HepG2 (cell line): Measurements from ENCODE around the gene FUOM. TPM values are rescaled to one million over a fixed set of nuclear protein-coding genes. Genes with fewer than 3 reads are reported as not detected.

ENCODE experiments used
- HMG20A ChIP-seq: IDR thresholded peaks from 2 replicates; pipeline ENCODE4 v1.6.1; 2016; ENCODE audit warnings: borderline replicate concordance
- ISL2 ChIP-seq: sonication (generic); formaldehyde crosslinking; IDR thresholded peaks from 2 replicates; pipeline ENCODE4 v1.5.0; 2020; ENCODE audit warnings: missing genetic modification reagents
- MAFF ChIP-seq: IDR thresholded peaks from 2 replicates; pipeline ENCODE4 v1.6.1; 2011; ENCODE audit warnings: low read depth, low read length, improper control_type of control experiment
- MIER2 ChIP-seq: IDR thresholded peaks from 2 replicates; pipeline ENCODE4 v1.6.1; 2016; ENCODE audit warnings: missing biosample characterization, missing genetic modification reagents
- NFE2L2 ChIP-seq: fragments of 150-350 bp; IDR thresholded peaks from 2 replicates; pipeline ENCODE4 v1.6.1; 2014; ENCODE audit warnings: low read length
- NFYB ChIP-seq: sonication (generic); formaldehyde crosslinking; IDR thresholded peaks from 2 replicates; pipeline ENCODE4 v1.4.0; 2020; ENCODE audit warnings: missing genetic modification reagents
- ONECUT2 ChIP-seq: sonication (generic); formaldehyde crosslinking; IDR thresholded peaks from 2 replicates; pipeline ENCODE4 v1.4.0; 2020; ENCODE audit warnings: missing genetic modification reagents
- TOPORS ChIP-seq: sonication (generic); formaldehyde crosslinking; IDR thresholded peaks from 2 replicates; pipeline ENCODE4 v1.8.0; 2023; ENCODE audit warnings: mild to moderate bottlenecking, missing genetic modification reagents
- ZFP82 ChIP-seq: sonication (generic); formaldehyde crosslinking; IDR thresholded peaks from 2 replicates; pipeline ENCODE4 v1.5.1; 2020; ENCODE audit warnings: mild to moderate bottlenecking, missing genetic modification reagents, borderline replicate concordance
- ZNF337 ChIP-seq: sonication (generic); formaldehyde crosslinking; IDR thresholded peaks from 2 replicates; pipeline ENCODE4 v1.5.1; 2020; ENCODE audit warnings: missing genetic modification reagents, low read depth, mild to moderate bottlenecking, borderline replicate concordance
- ZNF766 ChIP-seq: sonication (generic); formaldehyde crosslinking; IDR thresholded peaks from 2 replicates; pipeline ENCODE4 v1.5.0; 2020; ENCODE audit warnings: missing genetic modification reagents, borderline replicate concordance
- ZNF782 ChIP-seq: sonication (generic); formaldehyde crosslinking; IDR thresholded peaks from 2 replicates; pipeline ENCODE4 v1.4.0; 2020; ENCODE audit warnings: missing genetic modification reagents, mild to moderate bottlenecking, borderline replicate concordance
- polyA plus RNA-seq, 8 experiments: library from polyadenylated mRNA; depleted of rRNA in 3 of 8; stranded (reverse) in 7 of 8; unstranded in 1 of 8; fragments of >200 nt; fragmentation: Illumina TruSeq in 4 of 8; extraction: Trizol in 4 of 8; gene quantifications; 2 replicates each; pipeline versions ENCODE4 v1.2.1 to v1.2.3, GENCODE V29; 2011 to 2016; ENCODE audit warnings: low read depth in 4 of 8, missing spikeins in 1 of 8, mixed read lengths in 1 of 8; ENCODE audit not compliant: insufficient read depth in 1 of 8
- total RNA-seq, 5 experiments: library from RNA; depleted of rRNA; stranded (reverse); fragments of >200 nt; fragmentation: Illumina TruSeq; extraction: Trizol; gene quantifications; 2 replicates each; pipeline ENCODE4 v1.2.3, GENCODE V29; 2016; ENCODE audit warnings: low read depth in 1 of 5
- TF ChIP-seq, protein P1 (sequence below): sonication (generic); formaldehyde crosslinking; IDR thresholded peaks from 2 replicates; pipeline ENCODE4 v1.4.0; 2020; ENCODE audit warnings: missing genetic modification reagents, borderline replicate concordance
- TF ChIP-seq, protein P2 (sequence below): sonication (generic); formaldehyde crosslinking; IDR thresholded peaks from 2 replicates; pipeline ENCODE4 v1.4.0; 2020; ENCODE audit warnings: missing genetic modification reagents
- TF ChIP-seq, protein P3 (sequence below): sonication (generic); formaldehyde crosslinking; IDR thresholded peaks from one replicate; pipeline ENCODE4 v1.5.1; 2020; ENCODE audit warnings: mild to moderate bottlenecking, missing genetic modification reagents; ENCODE audit errors: not compliant biosample characterization
- TF ChIP-seq, protein P4 (sequence below): sonication (generic); formaldehyde crosslinking; IDR thresholded peaks from 2 replicates; pipeline ENCODE4 v1.9.0; 2021; ENCODE audit warnings: missing genetic modification reagents, mild to moderate bottlenecking, borderline replicate concordance

FUOM gene
- total and polyA plus RNA-seq, 2 of the 13 experiments (the other 11 are each of a cell fraction or from before 2014, with no cell fraction given), result 27.5 to 60.4 TPM

DNA sequence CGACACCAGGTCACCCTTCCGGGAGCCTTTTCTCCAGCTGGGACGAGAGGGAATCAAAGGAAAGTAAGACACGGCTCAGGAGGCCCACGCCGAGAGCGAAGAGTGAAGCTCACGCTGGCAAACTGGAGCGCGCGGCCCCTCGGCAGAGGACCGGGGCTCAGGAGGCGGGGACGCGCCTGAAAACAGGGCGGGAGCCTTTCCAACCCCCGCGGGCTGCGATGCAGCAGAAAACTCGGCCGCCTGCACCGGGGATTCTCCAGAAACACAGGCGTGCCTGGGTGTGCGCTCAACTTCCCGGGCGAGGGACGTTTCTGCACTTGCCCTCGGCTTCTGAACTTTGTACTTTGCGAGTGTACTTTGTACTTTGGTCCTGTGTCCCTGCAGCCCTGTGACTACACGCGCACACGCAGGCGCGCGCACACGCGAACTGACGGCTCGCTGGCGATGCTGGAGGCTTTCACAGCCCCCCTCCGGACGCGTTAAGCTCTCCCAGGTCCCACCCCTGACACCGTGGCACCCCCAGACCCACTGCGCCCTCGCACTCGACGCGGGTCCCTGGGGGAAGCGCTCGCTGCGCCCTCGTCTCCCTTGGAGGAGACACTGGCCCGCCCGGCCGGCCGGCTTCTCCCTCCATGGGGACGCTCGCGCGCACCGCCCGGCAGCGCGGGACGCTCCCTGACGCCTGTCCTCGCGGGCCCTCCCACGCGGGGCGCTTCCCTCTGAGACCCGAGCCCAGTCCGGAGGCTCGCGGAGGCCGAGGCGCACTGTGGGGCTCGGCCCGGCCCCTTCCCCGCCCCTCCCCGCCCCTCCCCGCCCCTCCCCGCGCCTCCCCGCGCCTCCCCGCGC, 20.7 kb upstream of the FUOM start (continued):
- TF ChIP-seq, protein P1, sequence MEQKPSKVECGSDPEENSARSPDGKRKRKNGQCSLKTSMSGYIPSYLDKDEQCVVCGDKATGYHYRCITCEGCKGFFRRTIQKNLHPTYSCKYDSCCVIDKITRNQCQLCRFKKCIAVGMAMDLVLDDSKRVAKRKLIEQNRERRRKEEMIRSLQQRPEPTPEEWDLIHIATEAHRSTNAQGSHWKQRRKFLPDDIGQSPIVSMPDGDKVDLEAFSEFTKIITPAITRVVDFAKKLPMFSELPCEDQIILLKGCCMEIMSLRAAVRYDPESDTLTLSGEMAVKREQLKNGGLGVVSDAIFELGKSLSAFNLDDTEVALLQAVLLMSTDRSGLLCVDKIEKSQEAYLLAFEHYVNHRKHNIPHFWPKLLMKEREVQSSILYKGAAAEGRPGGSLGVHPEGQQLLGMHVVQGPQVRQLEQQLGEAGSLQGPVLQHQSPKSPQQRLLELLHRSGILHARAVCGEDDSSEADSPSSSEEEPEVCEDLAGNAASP (CRISPR knock-in tag), result peak; percentile 73; the same call in 1 of the 2 replicates
- no peak for TF ChIP-seq MIER2 (CRISPR knock-in tag)
- no peak for TF ChIP-seq ONECUT2 (CRISPR knock-in tag)
- TF ChIP-seq ZNF782 (CRISPR knock-in tag), result no peak
- TF ChIP-seq MAFF, result no peak
- no peak for TF ChIP-seq HMG20A
- TF ChIP-seq, protein P2, sequence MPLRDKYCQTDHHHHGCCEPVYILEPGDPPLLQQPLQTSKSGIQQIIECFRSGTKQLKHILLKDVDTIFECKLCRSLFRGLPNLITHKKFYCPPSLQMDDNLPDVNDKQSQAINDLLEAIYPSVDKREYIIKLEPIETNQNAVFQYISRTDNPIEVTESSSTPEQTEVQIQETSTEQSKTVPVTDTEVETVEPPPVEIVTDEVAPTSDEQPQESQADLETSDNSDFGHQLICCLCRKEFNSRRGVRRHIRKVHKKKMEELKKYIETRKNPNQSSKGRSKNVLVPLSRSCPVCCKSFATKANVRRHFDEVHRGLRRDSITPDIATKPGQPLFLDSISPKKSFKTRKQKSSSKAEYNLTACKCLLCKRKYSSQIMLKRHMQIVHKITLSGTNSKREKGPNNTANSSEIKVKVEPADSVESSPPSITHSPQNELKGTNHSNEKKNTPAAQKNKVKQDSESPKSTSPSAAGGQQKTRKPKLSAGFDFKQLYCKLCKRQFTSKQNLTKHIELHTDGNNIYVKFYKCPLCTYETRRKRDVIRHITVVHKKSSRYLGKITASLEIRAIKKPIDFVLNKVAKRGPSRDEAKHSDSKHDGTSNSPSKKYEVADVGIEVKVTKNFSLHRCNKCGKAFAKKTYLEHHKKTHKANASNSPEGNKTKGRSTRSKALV, result peak; percentile 92
- no peak for TF ChIP-seq ZNF337 (CRISPR knock-in tag)
- TF ChIP-seq, protein P3, sequence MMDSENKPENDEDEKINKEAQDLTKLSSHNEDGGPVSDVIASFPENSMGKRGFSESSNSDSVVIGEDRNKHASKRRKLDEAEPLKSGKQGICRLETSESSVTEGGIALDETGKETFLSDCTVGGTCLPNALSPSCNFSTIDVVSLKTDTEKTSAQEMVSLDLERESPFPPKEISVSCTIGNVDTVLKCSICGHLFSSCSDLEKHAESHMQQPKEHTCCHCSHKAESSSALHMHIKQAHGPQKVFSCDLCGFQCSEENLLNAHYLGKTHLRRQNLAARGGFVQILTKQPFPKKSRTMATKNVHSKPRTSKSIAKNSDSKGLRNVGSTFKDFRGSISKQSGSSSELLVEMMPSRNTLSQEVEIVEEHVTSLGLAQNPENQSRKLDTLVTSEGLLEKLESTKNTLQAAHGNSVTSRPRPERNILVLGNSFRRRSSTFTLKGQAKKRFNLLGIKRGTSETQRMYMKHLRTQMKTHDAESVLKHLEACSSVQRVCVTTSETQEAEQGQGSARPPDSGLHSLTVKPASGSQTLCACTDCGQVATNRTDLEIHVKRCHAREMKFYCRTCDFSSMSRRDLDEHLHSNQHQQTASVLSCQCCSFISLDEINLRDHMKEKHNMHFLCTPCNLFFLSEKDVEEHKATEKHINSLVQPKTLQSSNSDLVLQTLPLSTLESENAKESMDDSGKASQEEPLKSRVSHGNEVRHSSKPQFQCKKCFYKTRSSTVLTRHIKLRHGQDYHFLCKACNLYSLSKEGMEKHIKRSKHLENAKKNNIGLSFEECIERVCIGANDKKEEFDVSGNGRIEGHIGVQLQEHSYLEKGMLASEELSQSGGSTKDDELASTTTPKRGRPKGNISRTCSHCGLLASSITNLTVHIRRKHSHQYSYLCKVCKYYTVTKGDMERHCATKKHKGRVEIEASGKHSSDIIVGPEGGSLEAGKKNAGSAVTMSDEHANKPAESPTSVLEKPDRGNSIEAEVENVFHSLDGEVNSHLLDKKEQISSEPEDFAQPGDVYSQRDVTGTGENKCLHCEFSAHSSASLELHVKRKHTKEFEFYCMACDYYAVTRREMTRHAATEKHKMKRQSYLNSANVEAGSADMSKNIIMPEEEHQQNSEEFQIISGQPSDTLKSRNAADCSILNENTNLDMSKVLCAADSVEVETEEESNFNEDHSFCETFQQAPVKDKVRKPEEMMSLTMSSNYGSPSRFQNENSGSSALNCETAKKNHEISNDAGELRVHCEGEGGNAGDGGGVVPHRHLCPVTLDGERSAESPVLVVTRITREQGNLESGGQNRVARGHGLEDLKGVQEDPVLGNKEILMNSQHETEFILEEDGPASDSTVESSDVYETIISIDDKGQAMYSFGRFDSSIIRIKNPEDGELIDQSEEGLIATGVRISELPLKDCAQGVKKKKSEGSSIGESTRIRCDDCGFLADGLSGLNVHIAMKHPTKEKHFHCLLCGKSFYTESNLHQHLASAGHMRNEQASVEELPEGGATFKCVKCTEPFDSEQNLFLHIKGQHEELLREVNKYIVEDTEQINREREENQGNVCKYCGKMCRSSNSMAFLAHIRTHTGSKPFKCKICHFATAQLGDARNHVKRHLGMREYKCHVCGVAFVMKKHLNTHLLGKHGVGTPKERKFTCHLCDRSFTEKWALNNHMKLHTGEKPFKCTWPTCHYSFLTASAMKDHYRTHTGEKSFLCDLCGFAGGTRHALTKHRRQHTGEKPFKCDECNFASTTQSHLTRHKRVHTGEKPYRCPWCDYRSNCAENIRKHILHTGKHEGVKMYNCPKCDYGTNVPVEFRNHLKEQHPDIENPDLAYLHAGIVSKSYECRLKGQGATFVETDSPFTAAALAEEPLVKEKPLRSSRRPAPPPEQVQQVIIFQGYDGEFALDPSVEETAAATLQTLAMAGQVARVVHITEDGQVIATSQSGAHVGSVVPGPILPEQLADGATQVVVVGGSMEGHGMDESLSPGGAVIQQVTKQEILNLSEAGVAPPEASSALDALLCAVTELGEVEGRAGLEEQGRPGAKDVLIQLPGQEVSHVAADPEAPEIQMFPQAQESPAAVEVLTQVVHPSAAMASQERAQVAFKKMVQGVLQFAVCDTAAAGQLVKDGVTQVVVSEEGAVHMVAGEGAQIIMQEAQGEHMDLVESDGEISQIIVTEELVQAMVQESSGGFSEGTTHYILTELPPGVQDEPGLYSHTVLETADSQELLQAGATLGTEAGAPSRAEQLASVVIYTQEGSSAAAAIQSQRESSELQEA (CRISPR knock-in tag), result peak; percentile 73
- TF ChIP-seq ZNF766 (CRISPR knock-in tag), result no peak; the same call in 1 of the 2 replicates
- no peak for TF ChIP-seq ISL2 (CRISPR knock-in tag)
- TF ChIP-seq, protein P4, sequence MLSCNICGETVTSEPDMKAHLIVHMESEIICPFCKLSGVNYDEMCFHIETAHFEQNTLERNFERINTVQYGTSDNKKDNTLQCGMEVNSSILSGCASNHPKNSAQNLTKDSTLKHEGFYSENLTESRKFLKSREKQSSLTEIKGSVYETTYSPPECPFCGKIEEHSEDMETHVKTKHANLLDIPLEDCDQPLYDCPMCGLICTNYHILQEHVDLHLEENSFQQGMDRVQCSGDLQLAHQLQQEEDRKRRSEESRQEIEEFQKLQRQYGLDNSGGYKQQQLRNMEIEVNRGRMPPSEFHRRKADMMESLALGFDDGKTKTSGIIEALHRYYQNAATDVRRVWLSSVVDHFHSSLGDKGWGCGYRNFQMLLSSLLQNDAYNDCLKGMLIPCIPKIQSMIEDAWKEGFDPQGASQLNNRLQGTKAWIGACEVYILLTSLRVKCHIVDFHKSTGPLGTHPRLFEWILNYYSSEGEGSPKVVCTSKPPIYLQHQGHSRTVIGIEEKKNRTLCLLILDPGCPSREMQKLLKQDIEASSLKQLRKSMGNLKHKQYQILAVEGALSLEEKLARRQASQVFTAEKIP (CRISPR knock-in tag), result no peak
- TF ChIP-seq TOPORS (CRISPR knock-in tag), result no peak; the same call in 1 of the 2 replicates
- TF ChIP-seq NFYB (CRISPR knock-in tag), result no peak
- TF ChIP-seq NFE2L2, result no peak
- 0 out of 2 replicates have a peak, but pooled peaks have one; percentile 48 for TF ChIP-seq ZFP82 (CRISPR knock-in tag)
